ENCODE results near the gene CPPED1. TPM values are rescaled to one million over a fixed set of nuclear protein-coding genes. Genes with fewer than 3 reads are reported as not detected.

The CPPED1 gene
- total RNA-seq, 4 donors from 2014 or later, result 4.1 to 17.3 (median 12.7) TPM

DNA sequence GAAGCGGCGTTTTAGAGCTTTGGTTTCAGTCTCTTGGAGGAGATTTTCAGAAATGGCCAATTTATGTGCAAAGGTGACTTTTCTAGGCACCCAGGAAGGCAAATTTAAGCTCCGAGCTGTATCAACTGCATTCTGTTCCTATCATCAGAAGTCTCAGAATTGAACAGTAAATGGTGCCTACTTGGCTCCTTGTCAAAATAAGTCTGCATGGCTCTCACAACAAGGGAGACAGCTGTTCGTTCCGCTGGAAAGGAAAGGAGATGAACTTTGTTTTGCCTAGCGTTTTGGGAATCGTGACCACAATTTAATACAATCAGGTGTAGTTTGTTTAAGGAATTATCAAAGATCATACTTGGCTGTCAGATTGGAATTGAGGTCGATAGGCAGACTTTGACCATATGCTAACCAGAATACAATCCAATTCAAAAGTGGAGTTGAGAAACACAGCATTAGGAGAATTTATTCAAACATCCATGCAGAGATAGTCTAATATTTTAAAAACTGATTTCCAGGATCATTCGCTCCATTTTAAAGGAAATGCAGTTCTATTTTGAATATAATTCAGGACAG, 139.4 kb downstream of the CPPED1 start:
- intact Hi-C loops (cut with DNase I; ENCODE audit: low total_unique reads) (no loop called here), in situ Hi-C loops (cut with MboI; ENCODE audit: low pct_ligation_motif_present in 1 of 4, low pct_unique_long_range_greater_than_20kb in 1 of 4, low sequenced_read_pairs in 3 of 4) (no loop called here)
- Histone ChIP-seq H3K9me3 (peaks cover 12 to 20% of the 10 kb centered on the region in 2 donors), H3K4me1 (no peaks in the 10 kb centered on the region), H3K27ac (no peak overlapping the region), H3K27me3 (no peaks in the 10 kb centered on the region), H3K4me3 (no peak overlapping the region), H3K36me3 (peaks cover 0 to 5% (median 2%) of the 10 kb centered on the region in 4 donors)
- TF ChIP-seq POLR2AphosphoS5 (IDR thresholded peaks at IDR 0.05) (no peak), POLR2A (IDR thresholded peaks at IDR 0.05) (no peak), EP300 (IDR thresholded peaks at IDR 0.05; ENCODE audit: low read depth) (no peak)
- TF ChIP-seq, protein P1, sequence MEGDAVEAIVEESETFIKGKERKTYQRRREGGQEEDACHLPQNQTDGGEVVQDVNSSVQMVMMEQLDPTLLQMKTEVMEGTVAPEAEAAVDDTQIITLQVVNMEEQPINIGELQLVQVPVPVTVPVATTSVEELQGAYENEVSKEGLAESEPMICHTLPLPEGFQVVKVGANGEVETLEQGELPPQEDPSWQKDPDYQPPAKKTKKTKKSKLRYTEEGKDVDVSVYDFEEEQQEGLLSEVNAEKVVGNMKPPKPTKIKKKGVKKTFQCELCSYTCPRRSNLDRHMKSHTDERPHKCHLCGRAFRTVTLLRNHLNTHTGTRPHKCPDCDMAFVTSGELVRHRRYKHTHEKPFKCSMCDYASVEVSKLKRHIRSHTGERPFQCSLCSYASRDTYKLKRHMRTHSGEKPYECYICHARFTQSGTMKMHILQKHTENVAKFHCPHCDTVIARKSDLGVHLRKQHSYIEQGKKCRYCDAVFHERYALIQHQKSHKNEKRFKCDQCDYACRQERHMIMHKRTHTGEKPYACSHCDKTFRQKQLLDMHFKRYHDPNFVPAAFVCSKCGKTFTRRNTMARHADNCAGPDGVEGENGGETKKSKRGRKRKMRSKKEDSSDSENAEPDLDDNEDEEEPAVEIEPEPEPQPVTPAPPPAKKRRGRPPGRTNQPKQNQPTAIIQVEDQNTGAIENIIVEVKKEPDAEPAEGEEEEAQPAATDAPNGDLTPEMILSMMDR (IDR thresholded peaks at IDR 0.05), result no peak
- no peak for DNase-seq
- WGBS, 2 donors (ENCODE audit: low coverage in 1 of 2), result 93 to 100% methylated on average over 6 to 9 of the region's 9 CpGs

- Histone ChIP-seq H3K4me3 (no peak overlapping the region), H3K36me3 (peaks cover 0 to 5% (median 0%) of the 10 kb centered on the region in 4 donors), H3K27me3 (no peaks in the 10 kb centered on the region), H3K27ac (no peak overlapping the region), H3K9me3 (no peaks in the 10 kb centered on the region), H3K4me1 (no peaks in the 10 kb centered on the region)
- in situ Hi-C loops (cut with MboI; ENCODE audit: low pct_ligation_motif_present in 1 of 4, low pct_unique_long_range_greater_than_20kb in 1 of 4, low sequenced_read_pairs in 3 of 4) (no loop called here), intact Hi-C loops (cut with DNase I; ENCODE audit: low total_unique reads) (no loop called here)
- DNase-seq, result no peak
- 55 to 69% methylated on average over 4 to 10 of the region's 10 CpGs for WGBS, 2 donors (ENCODE audit: low coverage in 1 of 2)
- TF ChIP-seq POLR2AphosphoS5 (IDR thresholded peaks at IDR 0.05) (no peak), POLR2A (IDR thresholded peaks at IDR 0.05) (no peak), EP300 (IDR thresholded peaks at IDR 0.05; ENCODE audit: low read depth) (no peak)
- TF ChIP-seq, protein P1 (IDR thresholded peaks at IDR 0.05), result no peak
Observed at GRCh38 chr16:12661656-12662172, 142.0 kb downstream of the CPPED1 start.

DNA sequence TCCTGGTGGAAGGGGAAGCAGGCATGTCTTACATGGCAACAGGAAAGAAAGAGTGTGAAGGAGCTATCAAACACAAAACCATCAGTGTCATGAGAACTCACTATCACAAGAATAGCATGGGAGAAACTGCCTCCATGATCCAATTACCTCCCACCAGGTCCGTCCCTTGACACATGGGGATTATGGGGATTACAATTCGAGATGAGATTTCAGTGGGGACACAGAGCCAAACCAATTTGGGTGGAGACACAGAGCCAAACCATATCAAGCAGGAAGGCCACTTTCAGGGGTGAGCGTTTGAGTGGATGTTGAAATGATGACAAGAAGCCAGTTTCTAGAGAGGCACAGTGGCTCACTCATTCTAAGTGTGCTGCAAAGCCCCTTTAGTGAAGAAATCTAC, 143.8 kb downstream of the CPPED1 start:
- Histone ChIP-seq H3K9me3 (no peaks in the 10 kb centered on the region), H3K27ac (no peak overlapping the region), H3K4me1 (no peaks in the 10 kb centered on the region), H3K4me3 (no peak overlapping the region), H3K27me3 (no peaks in the 10 kb centered on the region), H3K36me3 (peaks cover 0 to 5% (median 0%) of the 10 kb centered on the region in 4 donors)
- 80 to 89% methylated on average over 1 to 3 of the region's 3 CpGs for WGBS, 2 donors (ENCODE audit: low coverage in 1 of 2)
- TF ChIP-seq EP300 (IDR thresholded peaks at IDR 0.05; ENCODE audit: low read depth), result no peak
- in situ Hi-C loops (cut with MboI; ENCODE audit: low pct_ligation_motif_present in 1 of 4, low pct_unique_long_range_greater_than_20kb in 1 of 4, low sequenced_read_pairs in 3 of 4) (no loop called here), intact Hi-C loops (cut with DNase I; ENCODE audit: low total_unique reads) (no loop called here)
- no peak for DNase-seq

- Histone ChIP-seq H3K4me3 (no peak overlapping the region), H3K27me3 (no peaks in the 10 kb centered on the region), H3K36me3 (peaks cover 0 to 5% (median 0%) of the 10 kb centered on the region in 4 donors), H3K4me1 (no peaks in the 10 kb centered on the region), H3K27ac (no peak overlapping the region), H3K9me3 (no peaks in the 10 kb centered on the region)
- intact Hi-C loops (cut with DNase I; ENCODE audit: low total_unique reads), result no loop called here
- TF ChIP-seq, protein P1 (IDR thresholded peaks at IDR 0.05), result no peak
- TF ChIP-seq POLR2A (IDR thresholded peaks at IDR 0.05) (no peak), POLR2AphosphoS5 (IDR thresholded peaks at IDR 0.05) (no peak), EP300 (IDR thresholded peaks at IDR 0.05; ENCODE audit: low read depth) (no peak)
- no peak for DNase-seq
- WGBS, 2 donors (ENCODE audit: low coverage in 1 of 2), result 97% methylated on average over 5 of the region's 5 CpGs; no CpG with 5 or more reads in 1 of the 2 donors
- in situ Hi-C loops (cut with MboI; ENCODE audit: low pct_ligation_motif_present in 1 of 4, low pct_unique_long_range_greater_than_20kb in 1 of 4, low sequenced_read_pairs in 3 of 4), result no loop called here
Observed at GRCh38 chr16:12658506-12658905, 145.2 kb downstream of the CPPED1 start.

All from transverse colon (tissue), 4 donors.